Esophagus muscularis mucosa (tissue), 4 donors: ENCODE measurements around the gene LTBP2.

ENCODE experiments used
- CTCF ChIP-seq, 3 experiments: fragments of 200-600 bp in 2 of 3; fragments of 450-650 bp in 1 of 3; sonication (generic) in 2 of 3; IDR thresholded peaks; one replicate each; pipeline ENCODE4 v1.5.1; 2017 to 2019; ENCODE audit warnings: antibody characterized with exemption in 3 of 3, mild to moderate bottlenecking in 2 of 3, moderate library complexity in 1 of 3
- EP300 ChIP-seq: sonication (generic); formaldehyde crosslinking; IDR thresholded peaks from one replicate; pipeline ENCODE4 v1.6.1; 2017; ENCODE audit warnings: antibody characterized with exemption
- POLR2A ChIP-seq: fragments of 450-650 bp; IDR thresholded peaks from one replicate; pipeline ENCODE4 v1.6.1; 2017; ENCODE audit warnings: antibody characterized with exemption, moderate library complexity, mild to moderate bottlenecking, low read depth

- TF ChIP-seq CTCF (IDR thresholded peaks at IDR 0.05) (no peak), POLR2A (no peak), EP300 (no peak)
Measured at GRCh38 chr14:74572726-74573301, 39.2 kb downstream of the LTBP2 start.
